Central memory CD8-positive, alpha-beta T cell (primary cell): ENCODE results near the gene SLC4A3.

Experiments used
- ATAC-seq: fragments of 150-1000 bp; cut with Tn5 transposase; replicated peaks from 2 replicates; pipeline ENCODE4 v1.10.0; 2022; ENCODE audit warnings: mild to moderate bottlenecking, moderate FRiP score, moderate number of reproducible peaks; ENCODE audit not compliant: poor library complexity, severe bottlenecking; ENCODE audit errors: extremely low read depth
- DNase-seq, 2 donors: peaks; one replicate each; pipeline ENCODE4 v3.0.0; 2021; ENCODE audit warnings: low spot score in 2 of 2
- H3K27ac Mint-ChIP-seq: one replicate; pipeline ENCODE4 v1.8.0; 2022; ENCODE audit warnings: low read depth, mild to moderate bottlenecking, moderate library complexity, mixed read lengths
- H3K27me3 Mint-ChIP-seq: one replicate; pipeline ENCODE4 v1.8.0; 2022; ENCODE audit warnings: mixed read lengths
- H3K36me3 Mint-ChIP-seq: one replicate; pipeline ENCODE4 v1.8.0; 2022; ENCODE audit warnings: mild to moderate bottlenecking, moderate library complexity, mixed read lengths; ENCODE audit not compliant: insufficient read depth
- H3K4me1 Mint-ChIP-seq: one replicate; pipeline ENCODE4 v1.8.0; 2022; ENCODE audit warnings: mixed read lengths
- H3K4me3 Mint-ChIP-seq: one replicate; pipeline ENCODE4 v1.8.0; 2022; ENCODE audit warnings: mild to moderate bottlenecking, moderate library complexity, mixed read lengths
- H3K9me3 Mint-ChIP-seq: one replicate; pipeline ENCODE4 v1.8.0; 2022; ENCODE audit warnings: mixed read lengths

Gene SLC4A3

GRCh38 chr2:219631406-219631891, 4.0 kb downstream of the SLC4A3 start:
- H3K4me3 Mint-ChIP-seq: no peak overlapping the region
- H3K27ac Mint-ChIP-seq: no peak overlapping the region
- H3K4me1 Mint-ChIP-seq: peaks cover 13% of the 10 kb centered on the region
- peaks cover 4% of the 10 kb centered on the region for H3K36me3 Mint-ChIP-seq
- no peak for ATAC-seq
- no peaks in the 10 kb centered on the region for H3K9me3 Mint-ChIP-seq
- no peak for DNase-seq
- peaks cover 76% of the 10 kb centered on the region for H3K27me3 Mint-ChIP-seq

DNA sequence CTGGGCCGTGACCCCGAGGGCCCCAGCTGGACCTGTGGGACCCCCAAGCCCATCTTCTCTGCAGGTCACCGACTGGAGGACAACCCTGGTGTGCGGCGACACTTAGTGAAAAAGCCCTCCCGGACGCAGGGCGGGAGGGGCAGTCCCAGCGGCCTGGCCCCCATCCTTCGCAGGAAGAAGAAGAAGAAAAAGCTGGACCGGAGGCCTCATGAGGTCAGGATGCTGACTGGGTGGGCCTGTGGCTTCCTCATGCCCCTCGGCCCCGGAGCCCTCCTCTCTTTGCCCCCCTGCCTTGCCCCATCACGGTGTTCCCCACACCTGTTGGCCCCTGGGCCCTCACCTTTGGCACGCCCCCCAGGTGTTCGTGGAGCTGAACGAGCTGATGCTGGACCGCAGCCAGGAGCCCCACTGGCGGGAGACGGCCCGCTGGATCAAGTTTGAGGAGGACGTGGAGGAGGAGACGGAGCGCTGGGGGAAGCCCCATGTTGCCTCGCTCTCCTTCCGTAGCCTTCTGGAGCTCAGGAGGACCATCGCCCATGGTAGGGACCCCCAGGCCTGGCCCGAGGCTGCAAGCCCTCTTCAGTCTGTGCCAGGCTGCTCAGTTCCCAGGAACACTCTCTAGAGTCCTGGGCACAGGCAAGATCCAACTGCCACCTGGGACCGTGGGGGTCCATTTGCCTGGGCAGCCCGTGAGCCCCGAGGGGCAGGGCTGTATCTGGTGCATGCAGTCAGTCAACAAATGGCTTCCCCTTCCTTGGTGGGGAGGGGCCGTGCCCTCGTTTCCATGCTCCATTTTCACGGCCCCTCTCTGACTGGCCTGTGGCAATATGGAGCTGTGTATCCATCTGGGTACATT, 4.7 kb downstream of the SLC4A3 start:
- H3K27ac Mint-ChIP-seq: no peak overlapping the region
- H3K4me1 Mint-ChIP-seq: peaks cover 6% of the 10 kb centered on the region
- H3K27me3 Mint-ChIP-seq: peaks cover 74% of the 10 kb centered on the region
- H3K9me3 Mint-ChIP-seq: no peaks in the 10 kb centered on the region
- H3K36me3 Mint-ChIP-seq: peaks cover 4% of the 10 kb centered on the region
- no peak for DNase-seq
- H3K4me3 Mint-ChIP-seq: no peak overlapping the region
- ATAC-seq: no peak

DNA sequence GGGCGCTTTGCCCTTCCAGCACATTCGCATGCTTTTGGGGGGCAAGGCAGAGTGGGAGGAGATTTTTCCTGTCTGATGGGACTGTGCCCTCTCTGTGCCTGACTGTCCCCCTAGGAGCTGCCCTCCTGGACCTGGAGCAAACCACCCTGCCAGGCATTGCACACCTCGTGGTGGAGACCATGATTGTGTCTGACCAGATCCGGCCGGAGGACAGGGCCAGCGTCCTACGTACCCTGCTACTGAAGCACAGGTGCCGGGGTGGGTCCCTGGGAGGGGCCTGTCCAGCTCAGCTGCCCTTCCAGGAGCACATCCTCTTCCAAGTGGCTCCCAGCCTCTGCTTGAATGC, 5.3 kb downstream of the SLC4A3 start:
- Mint-ChIP-seq H3K27me3 (peaks cover 71% of the 10 kb centered on the region), H3K4me1 (peaks cover 5% of the 10 kb centered on the region), H3K36me3 (peaks cover 4% of the 10 kb centered on the region), H3K9me3 (no peaks in the 10 kb centered on the region), H3K4me3 (no peak overlapping the region), H3K27ac (no peak overlapping the region)
- DNase-seq (no peak), ATAC-seq (no peak)

- DNase-seq (no peak), ATAC-seq (no peak)
- Mint-ChIP-seq H3K4me1 (peaks cover 6% of the 10 kb centered on the region), H3K4me3 (no peak overlapping the region), H3K9me3 (no peaks in the 10 kb centered on the region), H3K27me3 (peaks cover 67% of the 10 kb centered on the region), H3K36me3 (peaks cover 4% of the 10 kb centered on the region), H3K27ac (no peak overlapping the region)
Observed at GRCh38 chr2:219633276-219634065, 6.0 kb downstream of the SLC4A3 start.

DNA sequence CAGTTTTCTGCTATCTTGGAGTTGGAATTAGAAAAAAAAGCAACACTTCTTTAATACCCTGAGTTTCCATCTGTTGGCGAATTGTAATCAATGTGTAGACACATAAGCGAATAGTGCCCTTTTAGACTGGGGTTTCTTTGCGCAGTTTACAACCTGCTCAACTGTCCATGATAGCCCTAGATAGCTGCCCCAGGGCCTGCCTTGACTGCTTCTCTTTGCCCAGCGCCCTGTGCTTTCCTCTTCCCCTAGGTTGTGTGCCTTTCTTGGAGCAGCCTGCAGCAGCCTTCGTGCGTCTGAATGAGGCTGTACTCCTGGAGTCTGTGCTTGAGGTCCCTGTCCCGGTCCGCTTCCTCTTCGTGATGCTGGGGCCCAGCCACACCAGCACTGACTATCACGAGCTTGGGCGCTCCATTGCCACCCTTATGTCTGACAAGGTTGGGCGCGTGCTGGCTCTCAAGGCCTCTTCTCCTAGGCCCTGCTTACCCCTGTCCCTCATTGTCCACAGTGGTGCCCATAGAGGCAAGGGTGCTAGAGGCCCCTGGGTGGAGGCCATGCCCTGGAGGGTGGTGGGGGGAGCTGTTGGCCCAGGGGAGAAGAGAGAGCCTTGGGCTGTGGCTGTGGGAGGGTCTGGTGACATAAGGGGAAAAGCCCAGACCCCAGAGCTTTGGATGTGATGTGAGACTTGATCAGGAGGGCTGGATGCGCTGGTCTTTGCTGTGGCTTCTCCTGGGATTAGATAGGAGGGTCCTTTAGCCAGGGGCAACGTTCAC, 6.9 kb downstream of the SLC4A3 start:
- DNase-seq: no peak
- no peak for ATAC-seq
- Mint-ChIP-seq H3K4me3 (no peak overlapping the region), H3K27me3 (peaks cover 58% of the 10 kb centered on the region), H3K27ac (no peak overlapping the region), H3K9me3 (no peaks in the 10 kb centered on the region), H3K4me1 (peaks cover 15% of the 10 kb centered on the region), H3K36me3 (peaks cover 4% of the 10 kb centered on the region)

DNA sequence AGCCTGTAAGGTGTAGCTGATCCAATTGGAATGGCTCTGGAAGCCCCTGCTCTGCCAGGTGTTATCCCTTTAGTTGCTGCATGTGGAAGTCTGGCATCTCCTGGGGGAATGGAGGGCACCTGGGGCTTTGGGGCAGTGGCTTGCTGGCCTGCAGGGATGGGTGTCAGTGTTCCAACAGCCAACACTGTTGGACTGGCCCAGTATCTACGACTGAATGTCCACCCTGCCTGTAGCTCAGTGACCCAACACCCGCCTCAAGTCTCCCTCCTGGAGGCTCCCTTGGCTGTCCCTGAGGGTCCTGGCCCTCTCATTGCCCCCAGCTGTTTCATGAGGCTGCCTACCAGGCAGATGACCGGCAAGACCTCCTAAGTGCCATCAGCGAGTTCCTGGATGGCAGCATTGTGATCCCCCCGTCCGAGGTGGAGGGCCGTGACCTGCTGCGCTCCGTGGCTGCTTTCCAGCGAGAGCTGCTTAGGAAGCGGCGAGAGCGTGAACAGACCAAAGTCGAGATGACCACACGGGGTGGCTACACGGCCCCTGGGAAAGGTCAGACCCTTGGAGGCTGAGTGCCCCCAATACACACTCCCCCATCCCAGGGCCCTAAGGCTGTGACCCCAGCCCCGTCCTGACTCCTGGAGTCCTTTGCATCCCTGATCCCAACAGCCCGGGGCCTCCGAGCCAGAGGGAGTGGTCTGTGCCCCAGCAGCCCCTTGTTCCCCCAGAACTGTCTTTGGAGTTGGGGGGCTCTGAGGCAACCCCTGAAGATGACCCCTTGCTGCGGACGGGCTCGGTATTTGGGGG, 7.7 kb downstream of the SLC4A3 start:
- no peak overlapping the region for H3K4me3 Mint-ChIP-seq
- no peak for ATAC-seq
- peaks cover 50% of the 10 kb centered on the region for H3K27me3 Mint-ChIP-seq

GRCh38 chr2:219636144-219636915, 8.9 kb downstream of the SLC4A3 start:
- H3K27me3 Mint-ChIP-seq: peaks cover 38% of the 10 kb centered on the region
- no peaks in the 10 kb centered on the region for H3K9me3 Mint-ChIP-seq
- H3K4me3 Mint-ChIP-seq: no peak overlapping the region

More for the DNA sequence above, 7.7 kb downstream of the SLC4A3 start:
- H3K36me3 Mint-ChIP-seq: peaks cover 4% of the 10 kb centered on the region
- DNase-seq: no peak
- H3K27ac Mint-ChIP-seq: no peak overlapping the region
- peaks cover 21% of the 10 kb centered on the region for H3K4me1 Mint-ChIP-seq
- no peaks in the 10 kb centered on the region for H3K9me3 Mint-ChIP-seq

DNA sequence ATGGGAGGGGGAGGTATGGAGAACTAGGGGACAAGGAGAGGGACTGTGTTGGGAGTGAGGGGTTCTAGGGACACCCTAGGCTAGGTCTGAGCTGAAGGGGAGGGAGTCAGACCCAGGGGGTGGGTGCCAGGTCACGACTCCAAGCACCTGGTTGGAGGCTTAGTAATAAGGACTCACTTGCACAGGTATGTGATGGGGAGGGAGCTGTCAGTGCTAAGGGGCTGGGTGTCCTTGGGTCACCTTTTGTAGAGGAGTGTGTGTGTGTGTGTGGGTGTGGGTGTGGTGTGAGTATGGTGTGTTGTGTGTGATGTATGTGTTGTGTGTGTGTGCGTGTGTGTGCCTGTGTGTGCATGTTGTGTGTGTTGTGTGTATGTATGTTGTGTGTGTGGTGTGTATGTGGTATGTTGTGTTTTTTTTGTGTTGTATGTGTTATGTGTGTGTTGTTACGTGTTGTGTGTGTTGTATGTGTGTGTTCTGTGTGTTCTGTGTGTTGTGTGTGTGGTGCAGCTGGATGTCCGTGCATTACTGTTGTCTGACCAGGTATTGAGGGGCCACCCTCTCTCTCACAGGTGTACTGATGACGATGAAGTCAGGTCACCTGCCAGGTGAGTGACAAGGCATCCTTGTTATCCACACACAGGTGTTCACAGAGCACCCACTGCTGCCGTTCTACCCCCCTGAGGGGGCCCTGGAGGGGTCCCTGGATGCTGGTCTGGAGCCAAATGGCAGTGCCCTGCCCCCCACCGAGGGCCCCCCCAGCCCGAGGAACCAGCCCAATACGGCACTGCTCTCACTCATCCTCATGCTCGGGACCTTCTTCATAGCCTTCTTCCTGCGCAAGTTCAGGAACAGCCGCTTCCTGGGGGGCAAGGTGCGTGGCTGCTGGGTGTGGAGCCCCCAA, 9.8 kb downstream of the SLC4A3 start:
- H3K4me1 Mint-ChIP-seq: peaks cover 15% of the 10 kb centered on the region
- ATAC-seq (no peak), DNase-seq (no peak)
- H3K27me3 Mint-ChIP-seq: peaks cover 31% of the 10 kb centered on the region
- H3K27ac Mint-ChIP-seq: no peak overlapping the region
- H3K4me3 Mint-ChIP-seq: no peak overlapping the region
- H3K36me3 Mint-ChIP-seq: peaks cover 5% of the 10 kb centered on the region
- no peaks in the 10 kb centered on the region for H3K9me3 Mint-ChIP-seq

More at GRCh38 chr2:219636144-219636915, 8.9 kb downstream of the SLC4A3 start:
- DNase-seq: no peak
- H3K4me1 Mint-ChIP-seq: peaks cover 15% of the 10 kb centered on the region
- H3K36me3 Mint-ChIP-seq: peaks cover 4% of the 10 kb centered on the region
- ATAC-seq: no peak
- no peak overlapping the region for H3K27ac Mint-ChIP-seq

DNA sequence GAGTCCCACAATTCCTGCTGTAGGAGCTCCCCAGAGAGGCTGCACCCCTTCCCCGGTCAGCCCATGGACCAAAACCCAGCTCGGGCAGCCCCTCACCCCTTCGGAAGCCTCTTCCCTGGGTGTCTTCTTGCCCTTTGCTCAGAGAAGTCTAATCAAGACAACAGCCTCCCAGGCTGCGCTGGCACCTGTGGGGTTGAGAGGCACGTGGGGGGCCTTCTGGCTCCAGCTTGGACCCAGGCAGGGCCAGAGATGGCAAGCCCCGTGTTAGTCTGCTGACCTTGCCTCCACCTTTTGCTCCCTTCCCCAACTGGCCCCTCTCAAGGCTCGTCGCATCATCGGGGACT, 10.4 kb downstream of the SLC4A3 start:
- H3K4me3 Mint-ChIP-seq: no peak overlapping the region
- H3K27me3 Mint-ChIP-seq: peaks cover 31% of the 10 kb centered on the region
- no peak overlapping the region for H3K27ac Mint-ChIP-seq
- H3K36me3 Mint-ChIP-seq: peaks cover 1% of the 10 kb centered on the region
- no peak for DNase-seq
- no peaks in the 10 kb centered on the region for H3K9me3 Mint-ChIP-seq
- no peak for ATAC-seq
- peaks cover 15% of the 10 kb centered on the region for H3K4me1 Mint-ChIP-seq

GRCh38 chr2:219638217-219638947, 11.0 kb downstream of the SLC4A3 start:
- Mint-ChIP-seq H3K27me3 (peaks cover 29% of the 10 kb centered on the region), H3K36me3 (peaks cover 1% of the 10 kb centered on the region), H3K9me3 (no peaks in the 10 kb centered on the region), H3K27ac (peak overlapping the region; percentile 42), H3K4me3 (peak overlapping the region; percentile 36), H3K4me1 (peaks cover 15% of the 10 kb centered on the region)
- DNase-seq: no peak
- ATAC-seq: no peak
